Measurements from ENCODE around the gene CFAP97D1.

Gene CFAP97D1

DNA sequence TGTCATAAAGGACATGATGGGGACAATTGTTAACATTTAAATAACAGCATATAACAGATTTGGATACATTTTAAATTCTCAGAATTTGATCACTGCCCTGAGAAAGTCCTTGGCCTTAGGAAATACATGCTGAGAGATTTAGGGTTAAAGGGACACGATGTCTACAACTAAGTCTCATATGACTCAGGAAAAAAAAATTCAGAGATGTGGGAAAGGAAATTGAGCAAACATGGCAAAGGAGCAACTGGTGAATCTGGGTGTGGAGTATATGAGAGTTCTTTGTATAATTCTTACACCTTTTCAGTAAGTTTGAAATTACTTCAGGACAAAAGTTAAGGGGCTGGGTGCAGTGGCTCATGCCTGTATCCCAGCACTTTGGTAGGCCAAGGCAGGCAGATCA lies 34.5 kb downstream of the CFAP97D1 start:
- TF ChIP-seq POLR2AphosphoS5 (IDR thresholded peaks at IDR 0.05; ENCODE audit: low read depth, low read length) (no peak), TAF1 (IDR thresholded peaks at IDR 0.05; ENCODE audit: borderline replicate concordance, insufficient read depth, low read length) (no peak)

GRCh38 chr17:43816336-43817320 lies 36.4 kb downstream of the CFAP97D1 start:
- no peak for TF ChIP-seq SIN3A (IDR thresholded peaks at IDR 0.05; ENCODE audit: borderline replicate concordance, insufficient read depth, low read length)

GRCh38 chr17:43817826-43818225 lies 37.6 kb downstream of the CFAP97D1 start:
- TF ChIP-seq POLR2AphosphoS5 (IDR thresholded peaks at IDR 0.05; ENCODE audit: low read depth, low read length) = no peak
- TF ChIP-seq REST (IDR thresholded peaks at IDR 0.05; ENCODE audit: insufficient read depth in 1 of 2, low read depth in 2 of 2, low read length in 2 of 2) = no peak
- TF ChIP-seq TAF1 (IDR thresholded peaks at IDR 0.05; ENCODE audit: borderline replicate concordance, insufficient read depth, low read length) = no peak

GRCh38 chr17:43818966-43819365 lies 38.7 kb downstream of the CFAP97D1 start:
- TF ChIP-seq SIN3A (IDR thresholded peaks at IDR 0.05; ENCODE audit: borderline replicate concordance, insufficient read depth, low read length) (no peak), TAF1 (IDR thresholded peaks at IDR 0.05; ENCODE audit: borderline replicate concordance, insufficient read depth, low read length) (no peak), POLR2AphosphoS5 (IDR thresholded peaks at IDR 0.05; ENCODE audit: low read depth, low read length) (no peak), FOXP2 (optimal IDR thresholded peaks at IDR 0.05; ENCODE audit: borderline replicate concordance, extremely low read depth, extremely low read length, insufficient read depth) (no peak), REST (IDR thresholded peaks at IDR 0.05; ENCODE audit: insufficient read depth in 1 of 2, low read depth in 2 of 2, low read length in 2 of 2) (no peak)

GRCh38 chr17:43820759-43821158 lies 40.5 kb downstream of the CFAP97D1 start:
- TF ChIP-seq SIN3A (IDR thresholded peaks at IDR 0.05; ENCODE audit: borderline replicate concordance, insufficient read depth, low read length) (no peak), FOXP2 (optimal IDR thresholded peaks at IDR 0.05; ENCODE audit: borderline replicate concordance, extremely low read depth, extremely low read length, insufficient read depth) (no peak), POLR2AphosphoS5 (IDR thresholded peaks at IDR 0.05; ENCODE audit: low read depth, low read length) (no peak), REST (IDR thresholded peaks at IDR 0.05; ENCODE audit: insufficient read depth in 1 of 2, low read depth in 2 of 2, low read length in 2 of 2) (no peak), TAF1 (IDR thresholded peaks at IDR 0.05; ENCODE audit: borderline replicate concordance, insufficient read depth, low read length) (no peak)

- TF ChIP-seq FOXP2 (optimal IDR thresholded peaks at IDR 0.05; ENCODE audit: borderline replicate concordance, extremely low read depth, extremely low read length, insufficient read depth) (no peak), REST (IDR thresholded peaks at IDR 0.05; ENCODE audit: insufficient read depth in 1 of 2, low read depth in 2 of 2, low read length in 2 of 2) (no peak), POLR2AphosphoS5 (IDR thresholded peaks at IDR 0.05; ENCODE audit: low read depth, low read length) (no peak), SIN3A (IDR thresholded peaks at IDR 0.05; ENCODE audit: borderline replicate concordance, insufficient read depth, low read length) (no peak)
Observed at GRCh38 chr17:43822570-43823190, 42.4 kb downstream of the CFAP97D1 start.

All from PFSK-1 (cell line).